Measurements from ENCODE around the gene SLC35D3. TPM values are rescaled to one million over a fixed set of nuclear protein-coding genes. Genes with fewer than 3 reads are reported as not detected.
"Not testable (repeated sequence)": the region's sequence is repeated elsewhere in the genome, so short reads cannot be mapped to it uniquely, and the experiment has no call there.

The SLC35D3 gene
- total RNA-seq (not detected), polyA plus RNA-seq (ENCODE audit: insufficient read depth, low read depth, low replicate concordance) (not detected)
- long read RNA-seq, donor 1 = 0 reads
- long read RNA-seq, donor 2 = 0 reads

- Histone ChIP-seq H3K27me3 (peaks cover 4% of the 10 kb centered on the region), H3K9me3 (no peaks in the 10 kb centered on the region), H3K27ac (no peak within 1 kb of the TSS), H3K36me3 (ENCODE audit: low read depth, missing control alignments) (no peaks in the 10 kb centered on the region), H3K4me1 (peaks cover 12% of the 10 kb centered on the region), H3K4me3 (peak within 1 kb of the TSS; percentile 42 to 48)
- 1% methylated on average over 84 of the region's 86 CpGs; no CpG with 5 or more reads in 1 of the 2 donors for WGBS, 2 donors
- intact Hi-C loops (cut with DNase I; ENCODE audit: low total_unique reads) = no loop called here
- TF ChIP-seq CTCF (IDR thresholded peaks at IDR 0.05) = no peak
- TF ChIP-seq POLR2A (IDR thresholded peaks at IDR 0.05) = no peak
- DNase-seq = no peak
Measured at GRCh38 chr6:136921936-136922684, at the start of gene SLC35D3. TSS of gene SLC35D3 (plus strand) at chr6:136922301. CDS start at chr6:136922429, 128 bp downstream.

GRCh38 chr6:136873748-136874147, 48.4 kb upstream of the SLC35D3 start:
- TF ChIP-seq CTCF (IDR thresholded peaks at IDR 0.05) (no peak), POLR2A (IDR thresholded peaks at IDR 0.05) (no peak)
- no peaks in the 10 kb centered on the region for H3K4me1 ChIP-seq
- H3K36me3 ChIP-seq (ENCODE audit: low read depth, missing control alignments) = no peaks in the 10 kb centered on the region
- DNase-seq = no peak
- WGBS, 2 donors = 58 to 90% methylated on average over 3 of the region's 3 CpGs
- H3K4me3 ChIP-seq = no peak overlapping the region
- no peaks in the 10 kb centered on the region for H3K9me3 ChIP-seq
- no peaks in the 10 kb centered on the region for H3K27me3 ChIP-seq
- no peak overlapping the region for H3K27ac ChIP-seq
- intact Hi-C loops (cut with DNase I; ENCODE audit: low total_unique reads) = no loop called here

GRCh38 chr6:136876469-136876868, 45.6 kb upstream of the SLC35D3 start:
- intact Hi-C loops (cut with DNase I; ENCODE audit: low total_unique reads) = not testable (repeated sequence)
- WGBS, 2 donors = 98% methylated on average over 4 of the region's 4 CpGs

GRCh38 chr6:136880748-136881460, 41.2 kb upstream of the SLC35D3 start:
- no peak overlapping the region for H3K27ac ChIP-seq
- H3K4me1 ChIP-seq = no peaks in the 10 kb centered on the region
- H3K4me3 ChIP-seq = no peak overlapping the region
- no peaks in the 10 kb centered on the region for H3K9me3 ChIP-seq
- no peak for DNase-seq
- 71 to 97% methylated on average over 4 of the region's 4 CpGs for WGBS, 2 donors
- no peaks in the 10 kb centered on the region for H3K27me3 ChIP-seq
- intact Hi-C loops (cut with DNase I; ENCODE audit: low total_unique reads) = no loop called here
- H3K36me3 ChIP-seq (ENCODE audit: low read depth, missing control alignments) = no peaks in the 10 kb centered on the region
- no peak for TF ChIP-seq POLR2A (IDR thresholded peaks at IDR 0.05)
- TF ChIP-seq CTCF (IDR thresholded peaks at IDR 0.05) = no peak

More at GRCh38 chr6:136876469-136876868, 45.6 kb upstream of the SLC35D3 start:
- H3K36me3 ChIP-seq (ENCODE audit: low read depth, missing control alignments); H3K4me1 ChIP-seq; H3K27me3 ChIP-seq; H3K9me3 ChIP-seq; H3K4me3 ChIP-seq; DNase-seq; H3K27ac ChIP-seq: not testable (repeated sequence)

- no peaks in the 10 kb centered on the region for H3K36me3 ChIP-seq (ENCODE audit: low read depth, missing control alignments)
- no peak overlapping the region for H3K27ac ChIP-seq
- no peaks in the 10 kb centered on the region for H3K4me1 ChIP-seq
- no peak overlapping the region for H3K4me3 ChIP-seq
- DNase-seq = no peak
- no peaks in the 10 kb centered on the region for H3K9me3 ChIP-seq
- WGBS, 2 donors = 75 to 82% methylated on average over 3 of the region's 3 CpGs
- H3K27me3 ChIP-seq = no peaks in the 10 kb centered on the region
- TF ChIP-seq CTCF (IDR thresholded peaks at IDR 0.05) (no peak), POLR2A (IDR thresholded peaks at IDR 0.05) (no peak)
- intact Hi-C loops (cut with DNase I; ENCODE audit: low total_unique reads) = no loop called here
Measured at GRCh38 chr6:136886091-136886490, 36.0 kb upstream of the SLC35D3 start.
